ENCODE measurements around the gene HDAC1. TPM values are rescaled to one million over a fixed set of nuclear protein-coding genes. Genes with fewer than 3 reads are reported as not detected.

HDAC1 gene
- total and polyA plus RNA-seq, 2 of the 13 experiments (the other 11 are each of a cell fraction or from before 2014, with no cell fraction given) = 93.5 to 189 TPM

GRCh38 chr1:32250893-32251716 is 40.8 kb upstream of the HDAC1 start, which contains the start of gene LCK:
LCK (plus strand) TSS chr1:32251265; CDS start chr1:32274330, 23,065 bp downstream.
- H3K4me2 ChIP-seq (ENCODE audit: low read depth, low read length) = peak within 1 kb of the TSS; percentile 91
- TF ChIP-seq ZNF207 (IDR thresholded peaks at IDR 0.05; ENCODE audit: borderline replicate concordance) (no peak), ZFP90 (CRISPR knock-in tag; IDR thresholded peaks at IDR 0.05; ENCODE audit: borderline replicate concordance) (no peak), ZNF547 (CRISPR knock-in tag; IDR thresholded peaks at IDR 0.05) (no peak), HDAC2 (CRISPR knock-in tag; IDR thresholded peaks at IDR 0.05) (no peak), EP300 (IDR thresholded peaks at IDR 0.05; ENCODE audit: low read depth in 2 of 2, low read length in 2 of 2) (no peak), EP300 (CRISPR knock-in tag; IDR thresholded peaks at IDR 0.05; ENCODE audit: borderline replicate concordance) (no peak), MAX (IDR thresholded peaks at IDR 0.05) (peak; percentile 75), SNAPC4 (CRISPR knock-in tag; IDR thresholded peaks at IDR 0.05) (peak; percentile 95), ZNF317 (CRISPR knock-in tag; IDR thresholded peaks at IDR 0.05) (no peak), ZNF292 (CRISPR knock-in tag; IDR thresholded peaks at IDR 0.05; ENCODE audit: borderline replicate concordance, low read depth) (no peak), ZNF383 (CRISPR knock-in tag; IDR thresholded peaks at IDR 0.05; ENCODE audit: borderline replicate concordance) (no peak), TSC22D2 (CRISPR knock-in tag; IDR thresholded peaks at IDR 0.05; ENCODE audit: borderline replicate concordance) (no peak), HES4 (CRISPR knock-in tag; IDR thresholded peaks at IDR 0.05; ENCODE audit: borderline replicate concordance) (no peak), HINFP (CRISPR knock-in tag; IDR thresholded peaks at IDR 0.05; ENCODE audit: low read depth) (no peak), RBFOX2 (IDR thresholded peaks at IDR 0.05; ENCODE audit: low read depth, low read length) (peak; percentile 49; the same call in 1 of the 2 replicates), SRSF1 (optimal IDR thresholded peaks at IDR 0.05; ENCODE audit: low read depth, low read length) (peak; percentile 32), NFKBIZ (CRISPR knock-in tag; IDR thresholded peaks at IDR 0.05) (no peak), HDAC1 (CRISPR knock-in tag; IDR thresholded peaks at IDR 0.05) (peak; percentile 27; the same call in 1 of the 2 replicates)

More at GRCh38 chr1:32250893-32251716, 40.8 kb upstream of the HDAC1 start, which contains the start of gene LCK:
- FAIRE-seq (no peak), ATAC-seq (peak; percentile 3), DNase-seq (ENCODE audit: low spot score) (no peak)
- H3K4me1 ChIP-seq (ENCODE audit: insufficient read depth, low read length) = peaks cover 100% of the 10 kb centered on the region
- WGBS (ENCODE audit: low lambda C conversion rate) = 52% methylated on average over 22 of the region's 25 CpGs
- peak within 1 kb of the TSS; percentile 92 for H3K27ac ChIP-seq (ENCODE audit: extremely low read length, insufficient read depth, low read length)
- in situ Hi-C loops (cut with HindIII; ENCODE audit: extremely low pct_ligation_motif_present, low pct_unique_long_range_greater_than_20kb) (no loop called here), intact Hi-C loops (cut with micrococcal nuclease; ENCODE audit: unreplicated experiment) (no loop called here)
- peak within 1 kb of the TSS; percentile 8 to 53 (median 33); a peak in 5 of 6 replicates for H3K4me3 ChIP-seq (replicated peaks in 1 of 3; ENCODE audit: insufficient read depth in 1 of 3, low read depth in 2 of 3, low read length in 3 of 3)
- no peaks in the 10 kb centered on the region for H3K79me2 ChIP-seq (ENCODE audit: insufficient read depth, low read length)
- H3K36me3 ChIP-seq (replicated peaks in 1 of 2; ENCODE audit: control insufficient read depth in 1 of 2, insufficient read depth in 2 of 2, low read length in 2 of 2) = no peaks in the 10 kb centered on the region
- H3K9ac ChIP-seq (ENCODE audit: insufficient read depth, low read depth, low read length) = peak within 1 kb of the TSS; percentile 76
- H3K27me3 ChIP-seq (ENCODE audit: control insufficient read depth in 1 of 2, insufficient read depth in 2 of 2, low read length in 2 of 2) = no peaks in the 10 kb centered on the region
- no peaks in the 10 kb centered on the region for H4K20me1 ChIP-seq (ENCODE audit: insufficient read depth, low read length)
- ChIA-PET CTCF (ENCODE audit: low intra/inter-chr PET ratio, low total read pairs) (no interaction called here), POLR2A (interaction anchor here (0.8 to 7.1 kb wide), 22 partner anchors 8 to 101 kb away, joined by 3 to 48 read pairs (median 6); partner anchors contain the start of genes HDAC1, MARCKSL1 and TXLNA)
- H3K9me3 ChIP-seq (ENCODE audit: low read length) = no peaks in the 10 kb centered on the region
- BruUV-seq (replicated peaks) = no TSS peak
- H2AFZ ChIP-seq (ENCODE audit: low read length) = no peak within 1 kb of the TSS

All from HepG2 (cell line).